ENCODE data around the gene GYS2.

Gene GYS2

GRCh38 chr12:21526721-21527345 lies 77.8 kb downstream of the GYS2 start:
- TF ChIP-seq CTCF (IDR thresholded peaks at IDR 0.05), result no peak
- peak overlapping the region; percentile 78 for H3K4me3 ChIP-seq
- no peak overlapping the region for H3K27ac ChIP-seq
- no peak for DNase-seq (ENCODE audit: low spot score)

GRCh38 chr12:21526053-21526452 lies 78.6 kb downstream of the GYS2 start, which contains the start of gene SPX:
Gene SPX (plus strand): TSS chr12:21526296. CDS start chr12:21526473, 177 bp downstream.
- no peak for DNase-seq (ENCODE audit: low spot score)
- TF ChIP-seq CTCF (IDR thresholded peaks at IDR 0.05), result no peak
- H3K27ac ChIP-seq, result no peak within 1 kb of the TSS
- H3K4me3 ChIP-seq, result peak within 1 kb of the TSS; percentile 78

- Histone ChIP-seq H3K27ac (no peak overlapping the region), H3K4me3 (no peak overlapping the region)
- TF ChIP-seq CTCF (IDR thresholded peaks at IDR 0.05), result no peak
- DNase-seq (ENCODE audit: low spot score), result no peak
Measured at GRCh38 chr12:21523148-21523547, 81.5 kb downstream of the GYS2 start.

GRCh38 chr12:21521541-21521940 lies 83.1 kb downstream of the GYS2 start:
- TF ChIP-seq CTCF (IDR thresholded peaks at IDR 0.05), result no peak

GRCh38 chr12:21518451-21518850 lies 86.2 kb downstream of the GYS2 start:
- Histone ChIP-seq H3K4me3 (no peak overlapping the region), H3K27ac (no peak overlapping the region)
- DNase-seq (ENCODE audit: low spot score), result no peak
- TF ChIP-seq CTCF (IDR thresholded peaks at IDR 0.05), result no peak

More at GRCh38 chr12:21521541-21521940, 83.1 kb downstream of the GYS2 start:
- no peak overlapping the region for H3K4me3 ChIP-seq
- H3K27ac ChIP-seq, result no peak overlapping the region
- DNase-seq (ENCODE audit: low spot score), result no peak

- TF ChIP-seq CTCF (IDR thresholded peaks at IDR 0.05), result no peak
- Histone ChIP-seq H3K27ac (no peak overlapping the region), H3K4me3 (no peak overlapping the region)
- DNase-seq (ENCODE audit: low spot score), result no peak
Measured at GRCh38 chr12:21516281-21516680, 88.4 kb downstream of the GYS2 start.

- DNase-seq (ENCODE audit: low spot score), result no peak
- no peak for TF ChIP-seq CTCF (IDR thresholded peaks at IDR 0.05)
- H3K27ac ChIP-seq, result no peak overlapping the region
- no peak overlapping the region for H3K4me3 ChIP-seq
Measured at GRCh38 chr12:21509768-21510167, 94.9 kb downstream of the GYS2 start.

Measured in coronary artery (tissue), 2 donors.